Activated CD8-positive, alpha-beta T cell treated with anti-CD3 and anti-CD28 coated beads for 36 hours (primary cell): ENCODE data around the gene ANKRD30A. TPM values are rescaled to one million over a fixed set of nuclear protein-coding genes. Genes with fewer than 3 reads are reported as not detected.
"Not testable (repeated sequence)": the region's sequence is repeated elsewhere in the genome, so short reads cannot be mapped to it uniquely, and the experiment has no call there.

Source experiments
- ATAC-seq: fragments of 200-7000 bp; cut with Tn5 transposase; one replicate; pipeline ENCODE4 v1.10.0; 2021; ENCODE audit warnings: mild to moderate bottlenecking, moderate library complexity
- CTCF ChIA-PET: fragments of 350-600 bp; sonication (Branson Sonifier 250); formaldehyde crosslinking; loops from one replicate; lab custom pipeline; 2021; ENCODE audit warnings: antibody characterized with exemption; lab: Charles Lee
- POLR2A ChIA-PET: fragments of 350-600 bp; sonication (Branson Sonifier 250); formaldehyde crosslinking; loops from one replicate; lab custom pipeline; 2021; ENCODE audit warnings: antibody characterized with exemption; lab: Charles Lee
- DNase-seq: peaks from one replicate; pipeline ENCODE4 v3.0.0-alpha.2; 2020
- H3K27ac Mint-ChIP-seq: one replicate; pipeline ENCODE4 v1.8.0; 2021; ENCODE audit warnings: mild to moderate bottlenecking, mixed read lengths
- H3K27me3 Mint-ChIP-seq: one replicate; pipeline ENCODE4 v1.8.0; 2021; ENCODE audit warnings: mixed read lengths
- H3K36me3 Mint-ChIP-seq: one replicate; pipeline ENCODE4 v1.8.0; 2021; ENCODE audit warnings: low read depth, mixed read lengths
- H3K4me1 Mint-ChIP-seq: one replicate; pipeline ENCODE4 v1.8.0; 2021; ENCODE audit warnings: low read depth, mixed read lengths
- H3K4me3 Mint-ChIP-seq: one replicate; pipeline ENCODE4 v1.8.0; 2021; ENCODE audit warnings: mild to moderate bottlenecking, moderate library complexity, mixed read lengths
- H3K9me3 Mint-ChIP-seq: one replicate; pipeline ENCODE4 v1.8.0; 2021; ENCODE audit warnings: mixed read lengths
- intact Hi-C: fragments of 100-400 bp; cut with micrococcal nuclease; formaldehyde crosslinking; loops from one replicate; pipeline ENCODE4 v1.10.0; 2022
- total RNA-seq, 2 experiments: library from RNA; stranded (reverse); gene quantifications; one replicate each; pipeline ENCODE4 v1.2.3, GENCODE V29; 2021
- TF ChIP-seq, protein P1 (sequence below): fragments of 200-600 bp; IDR thresholded peaks from one replicate; pipeline ENCODE4 v1.8.0; 2022; ENCODE audit warnings: antibody characterized with exemption, mild to moderate bottlenecking

Gene ANKRD30A, protein sequence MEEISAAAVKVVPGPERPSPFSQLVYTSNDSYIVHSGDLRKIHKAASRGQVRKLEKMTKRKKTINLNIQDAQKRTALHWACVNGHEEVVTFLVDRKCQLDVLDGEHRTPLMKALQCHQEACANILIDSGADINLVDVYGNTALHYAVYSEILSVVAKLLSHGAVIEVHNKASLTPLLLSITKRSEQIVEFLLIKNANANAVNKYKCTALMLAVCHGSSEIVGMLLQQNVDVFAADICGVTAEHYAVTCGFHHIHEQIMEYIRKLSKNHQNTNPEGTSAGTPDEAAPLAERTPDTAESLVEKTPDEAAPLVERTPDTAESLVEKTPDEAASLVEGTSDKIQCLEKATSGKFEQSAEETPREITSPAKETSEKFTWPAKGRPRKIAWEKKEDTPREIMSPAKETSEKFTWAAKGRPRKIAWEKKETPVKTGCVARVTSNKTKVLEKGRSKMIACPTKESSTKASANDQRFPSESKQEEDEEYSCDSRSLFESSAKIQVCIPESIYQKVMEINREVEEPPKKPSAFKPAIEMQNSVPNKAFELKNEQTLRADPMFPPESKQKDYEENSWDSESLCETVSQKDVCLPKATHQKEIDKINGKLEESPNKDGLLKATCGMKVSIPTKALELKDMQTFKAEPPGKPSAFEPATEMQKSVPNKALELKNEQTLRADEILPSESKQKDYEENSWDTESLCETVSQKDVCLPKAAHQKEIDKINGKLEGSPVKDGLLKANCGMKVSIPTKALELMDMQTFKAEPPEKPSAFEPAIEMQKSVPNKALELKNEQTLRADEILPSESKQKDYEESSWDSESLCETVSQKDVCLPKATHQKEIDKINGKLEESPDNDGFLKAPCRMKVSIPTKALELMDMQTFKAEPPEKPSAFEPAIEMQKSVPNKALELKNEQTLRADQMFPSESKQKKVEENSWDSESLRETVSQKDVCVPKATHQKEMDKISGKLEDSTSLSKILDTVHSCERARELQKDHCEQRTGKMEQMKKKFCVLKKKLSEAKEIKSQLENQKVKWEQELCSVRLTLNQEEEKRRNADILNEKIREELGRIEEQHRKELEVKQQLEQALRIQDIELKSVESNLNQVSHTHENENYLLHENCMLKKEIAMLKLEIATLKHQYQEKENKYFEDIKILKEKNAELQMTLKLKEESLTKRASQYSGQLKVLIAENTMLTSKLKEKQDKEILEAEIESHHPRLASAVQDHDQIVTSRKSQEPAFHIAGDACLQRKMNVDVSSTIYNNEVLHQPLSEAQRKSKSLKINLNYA (N-terminal part only)
- total RNA-seq, result not detected

DNA sequence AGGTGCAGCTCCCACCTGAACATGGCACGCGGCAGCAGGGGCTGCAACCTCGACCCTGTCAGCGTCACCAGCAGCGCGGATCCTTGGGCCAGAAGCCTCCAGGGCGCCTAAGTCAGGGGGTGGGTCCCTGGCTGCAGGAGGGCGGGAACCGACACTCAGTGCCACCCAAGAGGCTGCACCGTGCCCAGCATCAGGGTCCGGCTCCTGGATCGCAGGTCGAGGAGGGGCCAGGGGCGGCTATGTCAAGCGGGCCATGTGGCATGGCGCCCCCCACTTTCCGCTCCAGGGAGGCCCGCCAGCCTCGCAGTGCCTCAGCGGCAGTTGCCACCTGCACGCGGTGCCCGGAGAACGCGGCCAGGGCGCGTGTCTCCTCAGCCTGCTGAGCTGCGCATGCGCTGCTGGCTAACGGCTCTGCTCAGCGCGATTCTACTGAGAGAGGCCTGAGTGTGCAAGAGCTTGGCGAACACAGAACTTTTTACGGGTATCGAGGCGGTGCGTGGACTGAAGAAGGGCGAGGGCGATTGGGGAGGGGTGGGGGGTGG lies at the start of gene ANKRD30A:
ANKRD30A (plus strand) TSS at position 408 of the 542 bp plus-strand sequence. CDS start 190 bp downstream, outside the sequence.
- Mint-ChIP-seq H3K36me3 (no peaks in the 10 kb centered on the region), H3K4me1 (no peaks in the 10 kb centered on the region), H3K9me3 (peaks cover 2% of the 10 kb centered on the region), H3K27ac (no peak within 1 kb of the TSS), H3K4me3 (no peak within 1 kb of the TSS), H3K27me3 (no peaks in the 10 kb centered on the region)
- ChIA-PET POLR2A (no interaction called here), CTCF (no interaction called here)
- intact Hi-C loops, result no loop called here
- ATAC-seq (no peak), DNase-seq (no peak)
- TF ChIP-seq, protein P1, sequence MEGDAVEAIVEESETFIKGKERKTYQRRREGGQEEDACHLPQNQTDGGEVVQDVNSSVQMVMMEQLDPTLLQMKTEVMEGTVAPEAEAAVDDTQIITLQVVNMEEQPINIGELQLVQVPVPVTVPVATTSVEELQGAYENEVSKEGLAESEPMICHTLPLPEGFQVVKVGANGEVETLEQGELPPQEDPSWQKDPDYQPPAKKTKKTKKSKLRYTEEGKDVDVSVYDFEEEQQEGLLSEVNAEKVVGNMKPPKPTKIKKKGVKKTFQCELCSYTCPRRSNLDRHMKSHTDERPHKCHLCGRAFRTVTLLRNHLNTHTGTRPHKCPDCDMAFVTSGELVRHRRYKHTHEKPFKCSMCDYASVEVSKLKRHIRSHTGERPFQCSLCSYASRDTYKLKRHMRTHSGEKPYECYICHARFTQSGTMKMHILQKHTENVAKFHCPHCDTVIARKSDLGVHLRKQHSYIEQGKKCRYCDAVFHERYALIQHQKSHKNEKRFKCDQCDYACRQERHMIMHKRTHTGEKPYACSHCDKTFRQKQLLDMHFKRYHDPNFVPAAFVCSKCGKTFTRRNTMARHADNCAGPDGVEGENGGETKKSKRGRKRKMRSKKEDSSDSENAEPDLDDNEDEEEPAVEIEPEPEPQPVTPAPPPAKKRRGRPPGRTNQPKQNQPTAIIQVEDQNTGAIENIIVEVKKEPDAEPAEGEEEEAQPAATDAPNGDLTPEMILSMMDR, result no peak

DNA sequence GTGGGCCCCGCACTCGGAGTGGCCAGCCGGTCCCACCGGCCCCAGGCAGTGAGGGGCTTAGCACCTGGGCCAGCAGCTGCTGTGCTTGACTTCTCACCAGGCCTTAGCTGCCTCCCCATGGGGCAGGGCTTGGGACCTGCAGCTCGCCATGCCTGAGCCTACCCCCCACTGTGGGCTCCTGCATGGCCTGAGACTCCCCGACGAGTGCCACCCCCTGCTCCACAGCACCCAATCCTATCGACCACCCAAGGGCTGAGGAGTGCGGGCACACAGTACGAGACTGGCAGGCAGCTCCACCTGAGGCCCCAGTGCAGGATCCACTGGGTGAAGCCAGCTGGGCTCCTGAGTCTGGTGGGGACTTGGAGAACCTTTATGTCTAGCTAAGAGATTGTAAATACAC lies 49.3 kb upstream of the ANKRD30A start:
- DNase-seq, H3K4me3 Mint-ChIP-seq, H3K36me3 Mint-ChIP-seq, intact Hi-C loops, ATAC-seq, H3K27me3 Mint-ChIP-seq, H3K4me1 Mint-ChIP-seq, H3K9me3 Mint-ChIP-seq, POLR2A ChIA-PET, CTCF ChIA-PET, H3K27ac Mint-ChIP-seq: not testable (repeated sequence)

DNA sequence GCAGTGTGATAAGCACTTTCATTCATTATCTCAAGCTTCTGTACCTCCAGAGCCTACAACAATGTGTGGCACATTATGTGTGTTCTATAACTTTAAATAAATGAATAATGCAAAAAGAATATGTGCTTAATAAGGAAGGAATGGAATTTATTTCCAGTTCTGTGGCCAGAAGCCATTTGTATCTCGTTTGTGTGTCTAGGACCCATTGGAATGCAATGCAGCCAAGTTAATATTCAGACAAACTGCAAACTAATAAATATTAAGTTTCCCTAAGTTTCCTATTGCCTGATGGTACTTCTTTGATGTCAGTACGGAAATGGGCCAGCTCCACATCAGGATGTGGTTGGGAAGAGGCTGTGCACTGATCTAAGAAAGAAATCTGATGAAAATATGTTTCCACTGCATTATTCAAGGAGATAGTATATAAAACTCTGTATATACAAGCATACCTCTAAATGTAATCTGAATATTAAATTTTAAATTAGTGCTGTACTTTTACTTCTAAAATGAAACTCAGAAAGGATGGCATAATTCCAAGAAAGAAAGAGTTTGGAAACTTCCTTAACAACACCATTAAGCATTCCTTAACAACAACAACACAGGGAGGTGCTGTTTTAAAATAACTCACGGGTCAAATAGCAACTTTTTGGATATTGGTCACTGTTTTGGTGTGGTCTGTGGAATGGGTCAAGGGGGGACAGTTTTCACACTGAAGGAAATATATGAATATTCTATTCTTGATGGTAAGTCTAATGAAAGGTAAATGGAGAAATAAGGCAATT lies 29.4 kb upstream of the ANKRD30A start:
- intact Hi-C loops, result no loop called here
- Mint-ChIP-seq H3K36me3 (no peaks in the 10 kb centered on the region), H3K4me3 (no peak overlapping the region), H3K9me3 (peaks cover 27% of the 10 kb centered on the region), H3K27ac (no peak overlapping the region), H3K27me3 (no peaks in the 10 kb centered on the region), H3K4me1 (no peaks in the 10 kb centered on the region)
- POLR2A ChIA-PET, result no interaction called here
- no peak for DNase-seq
- CTCF ChIA-PET, result no interaction called here
- TF ChIP-seq, protein P1, result no peak
- no peak for ATAC-seq

DNA sequence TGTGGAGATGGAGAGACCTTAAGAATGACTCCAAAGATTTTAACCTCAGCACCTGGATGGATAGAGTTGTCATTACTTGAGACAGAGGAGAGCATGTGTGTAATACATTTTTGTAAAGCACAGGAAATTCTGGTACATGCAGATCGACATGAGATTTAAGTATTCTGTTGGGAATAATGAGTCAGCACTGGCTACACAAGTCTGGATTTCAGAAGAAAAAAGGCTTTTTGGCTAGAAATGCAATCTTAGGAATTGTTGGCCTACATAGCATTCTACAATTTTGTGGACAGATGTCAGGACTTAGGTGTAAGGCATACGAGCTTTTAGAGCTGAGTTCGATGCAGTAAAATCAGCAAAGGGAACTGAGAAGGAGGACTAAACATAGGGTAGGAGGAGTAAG lies 24.1 kb upstream of the ANKRD30A start:
- no peak for ATAC-seq
- DNase-seq, result no peak
- no peaks in the 10 kb centered on the region for H3K27me3 Mint-ChIP-seq
- H3K9me3 Mint-ChIP-seq, result peaks cover 14% of the 10 kb centered on the region
- POLR2A ChIA-PET, result no interaction called here
- no peak overlapping the region for H3K4me3 Mint-ChIP-seq
- CTCF ChIA-PET, result no interaction called here
- no peak overlapping the region for H3K27ac Mint-ChIP-seq
- no peaks in the 10 kb centered on the region for H3K36me3 Mint-ChIP-seq
- TF ChIP-seq, protein P1, result no peak
- intact Hi-C loops, result no loop called here
- H3K4me1 Mint-ChIP-seq, result no peaks in the 10 kb centered on the region
